K562 (cell line): ENCODE data around the gene CAPN3. TPM values are rescaled to one million over a fixed set of nuclear protein-coding genes. Genes with fewer than 3 reads are reported as not detected.

Experiments used
- ATAC-seq: fragments of 200-7000 bp; cut with Tn5 transposase; 3 replicates; pipeline ENCODE4 v1.9.1; 2020; ENCODE audit warnings: moderate library complexity
- BruUV-seq: library from RNA; stranded (reverse); fragments of 400-500 nt; replicated peaks from 2 replicates; lab custom pipeline; 2021; lab: Mats Ljungman, UMichigan
- CTCF ChIA-PET: fragments of 300-600 bp; formaldehyde crosslinking; extraction: SDS; loops from one replicate; lab custom pipeline; 2021; ENCODE audit warnings: low intra/inter-chr PET ratio; lab: Yijun Ruan, JAX
- POLR2A ChIA-PET: fragments of 300-600, 350-650 bp; sonication (Branson Sonifier 250); formaldehyde crosslinking; extraction: SDS; loops from one replicate; lab custom pipeline; 2021; ENCODE audit warnings: antibody characterized with exemption, inconsistent platforms; lab: Yijun Ruan, JAX
- DNase-seq, 4 experiments: peaks; one replicate each; pipeline versions ENCODE4 v3.0.0 to v3.0.0-alpha.2; 2011 to 2018; ENCODE audit warnings: low spot score in 3 of 4, mixed read lengths in 3 of 4; ENCODE audit errors: extremely low read depth in 1 of 4
- FAIRE-seq: peaks from 2 replicates; lab custom pipeline; 2011; peaks lifted over from hg19 to GRCh38; lab: Jason Lieb, UNC
- H2AFZ ChIP-seq: 2 replicates; pipeline ENCODE4 v1.6.0; 2011; ENCODE audit warnings: low read depth, low read length, control low read depth, inconsistent platforms
- H3K27ac ChIP-seq: fragments of 200-600 bp; 3 replicates; pipeline ENCODE4 v1.8.0; 2011; ENCODE audit warnings: low read depth, mild to moderate bottlenecking, control low read depth, inconsistent platforms, low read length, moderate library complexity, mixed read lengths; ENCODE audit errors: extremely low read depth
- H3K27me3 ChIP-seq, 2 experiments: fragments of 300-600 bp in 1 of 2; 2 replicates in 1 of 2; 3 replicates in 1 of 2; pipeline versions ENCODE4 v1.6.0 to v1.8.0; 2011; ENCODE audit warnings: inconsistent platforms in 2 of 2, low read length in 2 of 2, mild to moderate bottlenecking in 1 of 2, mixed read lengths in 1 of 2, moderate library complexity in 1 of 2; ENCODE audit not compliant: control insufficient read depth in 2 of 2, insufficient read depth in 2 of 2
- H3K36me3 ChIP-seq: fragments of 300-600 bp; 3 replicates; pipeline ENCODE4 v1.8.0; 2011; ENCODE audit warnings: mild to moderate bottlenecking, low read length, inconsistent platforms; ENCODE audit not compliant: control insufficient read depth, insufficient read depth
- H3K4me1 ChIP-seq, 2 experiments: fragments of 200-600 bp in 1 of 2; replicated peaks in 1 of 2; 2 replicates in 1 of 2; 3 replicates in 1 of 2; pipeline versions ENCODE4 v1.5.1 to v1.8.0; 2011; ENCODE audit warnings: inconsistent platforms in 2 of 2, low read length in 2 of 2, mild to moderate bottlenecking in 1 of 2, mixed read lengths in 1 of 2, moderate library complexity in 1 of 2; ENCODE audit not compliant: control insufficient read depth in 2 of 2, insufficient read depth in 2 of 2
- H3K4me2 ChIP-seq: 2 replicates; pipeline ENCODE4 v1.6.1; 2011; ENCODE audit warnings: low read length, control low read depth, inconsistent platforms, mixed read lengths; ENCODE audit not compliant: insufficient read depth
- H3K4me3 ChIP-seq: fragments of 200-600 bp; sonication (generic), shearing (Covaris generic); 2 replicates; pipeline ENCODE4 v1.5.1; 2016; ENCODE audit warnings: control low read depth, inconsistent platforms
- H3K79me2 ChIP-seq: fragments of 200-600 bp; 3 replicates; pipeline ENCODE4 v1.8.0; 2011; ENCODE audit warnings: low read length, inconsistent platforms; ENCODE audit not compliant: control insufficient read depth, insufficient read depth
- H3K9ac ChIP-seq, 2 experiments: 2 replicates each; pipeline versions ENCODE4 v1.6.0 to v1.6.1; 2011; ENCODE audit warnings: low read depth in 2 of 2, low read length in 2 of 2, control low read depth in 1 of 2, inconsistent platforms in 1 of 2, mild to moderate bottlenecking in 1 of 2, mixed read lengths in 1 of 2; ENCODE audit not compliant: insufficient read depth in 1 of 2
- H3K9me1 ChIP-seq: one replicate; pipeline ENCODE4 v1.6.0; 2011; ENCODE audit warnings: inconsistent platforms, mild to moderate bottlenecking, low read length, moderate library complexity; ENCODE audit not compliant: control insufficient read depth, insufficient read depth
- H3K9me3 ChIP-seq: replicated peaks from 2 replicates; pipeline ENCODE4 v1.5.1; 2011; ENCODE audit warnings: low read depth, low read length, inconsistent platforms; ENCODE audit not compliant: control insufficient read depth, insufficient read depth
- H4K20me1 ChIP-seq: replicated peaks from 2 replicates; pipeline ENCODE4 v1.6.1; 2011; ENCODE audit warnings: low read length, inconsistent platforms, mixed read lengths; ENCODE audit not compliant: control insufficient read depth, insufficient read depth
- ATF1 ChIP-seq, 2 experiments: fragments of 450-650 bp in 1 of 2; IDR thresholded peaks; 2 replicates each; pipeline ENCODE4 v1.6.1; 2016; ENCODE audit warnings: missing compliant biosample characterization in 1 of 2, missing genetic modification characterization in 1 of 2
- ATF7 ChIP-seq: fragments of 450-650 bp; IDR thresholded peaks from 2 replicates; pipeline ENCODE4 v1.7.1; 2014; ENCODE audit warnings: mild to moderate bottlenecking, moderate library complexity
- JUND ChIP-seq, 2 experiments: IDR thresholded peaks; 2 replicates in 1 of 2; 3 replicates in 1 of 2; pipeline ENCODE4 v1.6.1; 2011; ENCODE audit warnings: borderline replicate concordance in 2 of 2, low read depth in 2 of 2, low read length in 2 of 2, improper control_type of control experiment in 1 of 2, missing biosample characterization in 1 of 2, missing genetic modification characterization in 1 of 2, missing genetic modification reagents in 1 of 2
- NBN ChIP-seq: fragments of 450-650 bp; IDR thresholded peaks from 2 replicates; pipeline ENCODE4 v1.6.1; 2016; ENCODE audit warnings: low read depth, mild to moderate bottlenecking
- SAFB ChIP-seq: fragments of 200-400 bp; formaldehyde crosslinking; IDR thresholded peaks from 2 replicates; pipeline ENCODE4 v1.6.1; 2017; ENCODE audit warnings: low read depth, low read length, borderline replicate concordance
- ZNF121 ChIP-seq: sonication (generic); formaldehyde crosslinking; conservative IDR thresholded peaks from 2 replicates; pipeline ENCODE4 v1.8.0; 2022; ENCODE audit warnings: missing genetic modification reagents
- WGBS: fragments of 100-300 bp; shearing (Covaris generic); methylation state at CpG from one replicate; pipeline ENCODE4 v1.1.6; 2016; ENCODE audit warnings: low coverage, mixed read lengths; ENCODE audit not compliant: insufficient coverage; ENCODE audit errors: missing lambda C conversion rate; 5-methylcytosine and 5-hydroxymethylcytosine counted together
- in situ Hi-C: fragments of 300-500 bp; cut with MboI; formaldehyde crosslinking; loops from 4 replicates; pipeline ENCODE4 v1.15.0; 2018; ENCODE audit warnings: inconsistent platforms, mixed read lengths
- intact Hi-C: fragments of 100-400 bp; cut with micrococcal nuclease; formaldehyde crosslinking; loops from 2 replicates; pipeline ENCODE4 v1.14.2; 2022
- polyA plus RNA-seq, 8 experiments: library from polyadenylated mRNA; depleted of rRNA in 4 of 8; stranded (reverse) in 5 of 8; unstranded in 3 of 8; fragments of >200 nt; fragmentation: Nextera tagmentation in 2 of 8; fragmentation: Illumina TruSeq in 1 of 8; extraction: Ambion mirVana in 2 of 8; extraction: Trizol in 1 of 8; gene quantifications; 2 replicates each; pipeline versions ENCODE4 v1.2.1 to v1.2.3, GENCODE V29; 2011 to 2014; ENCODE audit warnings: inconsistent platforms in 1 of 8, missing spikeins in 1 of 8
- total RNA-seq, 7 experiments: library from RNA; depleted of rRNA in 6 of 7; stranded (reverse); fragments of >200 nt in 6 of 7; fragmentation: Illumina TruSeq in 2 of 7; extraction: Trizol in 2 of 7; gene quantifications; 2 replicates each; pipeline versions ENCODE4 v1.2.1 to v1.2.3, GENCODE V29; 2011 to 2021; ENCODE audit warnings: low replicate concordance in 1 of 7

Gene CAPN3
- total and polyA plus RNA-seq, 9 of the 15 experiments (the other 6 are each of a cell fraction or from before 2014, with no cell fraction given), result 0.03 to 0.34 (median 0.20) TPM; not detected in 2

- H3K4me2 ChIP-seq, result no peak overlapping the region
- no peaks in the 10 kb centered on the region for H3K79me2 ChIP-seq
- intact Hi-C loops, result no loop called here
- ChIA-PET CTCF (no interaction called here), POLR2A (no interaction called here)
- 10% methylated on average over 1 of the region's 1 CpG for WGBS
- peaks cover 2 to 17% of the 10 kb centered on the region in 2 experiments; a peak in 3 of 5 replicates for H3K27me3 ChIP-seq
- DNase-seq, result no peak
- no peak overlapping the region for H3K4me3 ChIP-seq
- in situ Hi-C loops, result no loop called here
- no peak for ATAC-seq
- peaks cover 0 to 4% of the 10 kb centered on the region in 2 experiments; a peak in 1 of 5 replicates for H3K4me1 ChIP-seq
- no peak overlapping the region for H2AFZ ChIP-seq
- no peaks in the 10 kb centered on the region for H3K9me3 ChIP-seq
- FAIRE-seq, result no peak
- TF ChIP-seq ATF1 (CRISPR knock-in tag; IDR thresholded peaks at IDR 0.05), result no peak
- no peak for TF ChIP-seq ATF1 (tag; IDR thresholded peaks at IDR 0.05)
- TF ChIP-seq SAFB, result no peak
- no peak for TF ChIP-seq JUND (IDR thresholded peaks at IDR 0.05; ENCODE audit: borderline replicate concordance, low read depth, low read length)
- no peak for TF ChIP-seq JUND (tag; IDR thresholded peaks at IDR 0.05; ENCODE audit: borderline replicate concordance, low read depth, low read length)
- no peak for TF ChIP-seq NBN
- TF ChIP-seq ZNF121 (CRISPR knock-in tag), result no peak
- TF ChIP-seq ATF7, result no peak
- no peaks in the 10 kb centered on the region for H4K20me1 ChIP-seq
- no peaks in the 10 kb centered on the region for H3K9me1 ChIP-seq
- BruUV-seq, result no TSS peak
- no peak overlapping the region for H3K9ac ChIP-seq
- H3K36me3 ChIP-seq, result no peaks in the 10 kb centered on the region
- no peak overlapping the region for H3K27ac ChIP-seq
Observed at GRCh38 chr15:42395838-42396237, 36.5 kb downstream of the CAPN3 start.
